Panc1 (cell line): ENCODE measurements around the gene PDZRN4.

Experiments
- CTCF ChIP-seq: fragments of 450-650 bp; IDR thresholded peaks from 2 replicates; pipeline ENCODE4 v1.5.1; 2017; ENCODE audit warnings: mild to moderate bottlenecking
- POLR2AphosphoS5 ChIP-seq: IDR thresholded peaks from 2 replicates; pipeline ENCODE4 v1.6.1; 2012; ENCODE audit warnings: mild to moderate bottlenecking, low read depth, low read length, moderate library complexity
- REST ChIP-seq, 2 experiments: IDR thresholded peaks; 2 replicates each; pipeline ENCODE4 v1.6.1; 2011 to 2012; ENCODE audit warnings: low read depth in 2 of 2, control low read depth in 1 of 2, low read length in 1 of 2, mild to moderate bottlenecking in 1 of 2, moderate library complexity in 1 of 2; ENCODE audit not compliant: insufficient read depth in 1 of 2

GRCh38 chr12:41576925-41577324 is 388.8 kb downstream of the PDZRN4 start:
- TF ChIP-seq CTCF, result no peak
- TF ChIP-seq POLR2AphosphoS5, result no peak
- no peak for TF ChIP-seq REST (IDR thresholded peaks at IDR 0.05; ENCODE audit: insufficient read depth in 1 of 2, low read depth in 2 of 2, low read length in 1 of 2)
